ENCODE measurements around the gene ACOD1. TPM values are rescaled to one million over a fixed set of nuclear protein-coding genes. Genes with fewer than 3 reads are reported as not detected.

The ACOD1 gene
- total and polyA plus RNA-seq, 10 of the 15 experiments (the other 5 are each of a cell fraction or from before 2014, with no cell fraction given) = not detected

- no peak for TF ChIP-seq ZBTB4 (CRISPR knock-in tag; IDR thresholded peaks at IDR 0.05)
- TF ChIP-seq ETV6 (conservative IDR thresholded peaks at IDR 0.05 in 1 of 2, IDR thresholded peaks at IDR 0.05 in 1 of 2; ENCODE audit: borderline replicate concordance in 1 of 2, low read depth in 1 of 2) = peak in 1 of 2 experiments; percentile 91; a peak in 2 of 4 replicates
- TF ChIP-seq NFIC (IDR thresholded peaks at IDR 0.05; ENCODE audit: low read depth, low read length) = no peak; the same call in 1 of the 2 replicates
- TF ChIP-seq ZNF24 (IDR thresholded peaks at IDR 0.05) = no peak
- no peak for TF ChIP-seq STAT3 (IDR thresholded peaks at IDR 0.05; ENCODE audit: low read depth, low read length)
- TF ChIP-seq HDAC6 (IDR thresholded peaks at IDR 0.05; ENCODE audit: unreplicated experiment) = no peak
- peak; percentile 33; the same call in 1 of the 2 replicates for TF ChIP-seq EED (IDR thresholded peaks at IDR 0.05; ENCODE audit: low read depth)
- no peak for TF ChIP-seq CEBPB (IDR thresholded peaks at IDR 0.05; ENCODE audit: borderline replicate concordance in 1 of 2, low read depth in 2 of 2, low read length in 2 of 2)
- no peak for TF ChIP-seq GATAD2B (conservative IDR thresholded peaks at IDR 0.05; ENCODE audit: low read depth)
- TF ChIP-seq MAX (IDR thresholded peaks at IDR 0.05; ENCODE audit: low read depth, low read length) = no peak
- TF ChIP-seq ZBTB11 (CRISPR knock-in tag; IDR thresholded peaks at IDR 0.05) = peak; percentile 19; the same call in 1 of the 2 replicates
- no peak for TF ChIP-seq TAF1 (IDR thresholded peaks at IDR 0.05; ENCODE audit: borderline replicate concordance, low read depth, low read length)
- TF ChIP-seq MTA3 (IDR thresholded peaks at IDR 0.05; ENCODE audit: borderline replicate concordance, low read length) = no peak
- TF ChIP-seq WRNIP1 (IDR thresholded peaks at IDR 0.05; ENCODE audit: borderline replicate concordance, low read depth, low read length) = no peak
- TF ChIP-seq ZBED1 (IDR thresholded peaks at IDR 0.05; ENCODE audit: borderline replicate concordance) = 0 out of 2 replicates have a peak, but pooled peaks have one; percentile 18
- peak; percentile 83 for TF ChIP-seq JUNB (IDR thresholded peaks at IDR 0.05)
- TF ChIP-seq CHD4 (IDR thresholded peaks at IDR 0.05) = no peak
- TF ChIP-seq PBX3 (IDR thresholded peaks at IDR 0.05; ENCODE audit: insufficient replicate concordance, low read depth, low read length) = no peak
- no peak for TF ChIP-seq USF1 (IDR thresholded peaks at IDR 0.05; ENCODE audit: borderline replicate concordance, extremely low read length, insufficient read depth, low read depth, low read length)
- no peak for TF ChIP-seq NRF1 (conservative IDR thresholded peaks at IDR 0.05; ENCODE audit: low read depth, low read length)
- TF ChIP-seq BACH1 (IDR thresholded peaks at IDR 0.05; ENCODE audit: borderline replicate concordance) = peak; percentile 39; the same call in 1 of the 2 replicates
- no peak for TF ChIP-seq BCL11A (IDR thresholded peaks at IDR 0.05; ENCODE audit: low read depth, low read length)
Observed at GRCh38 chr13:76991432-76991795, 43.1 kb downstream of the ACOD1 start (continued).

Data from GM12878 (cell line).